GM12873 (cell line): ENCODE measurements around the gene ADGRG7.

ENCODE experiments used
- CTCF ChIP-seq: IDR thresholded peaks from 2 replicates; pipeline ENCODE4 v1.5.1; 2012; ENCODE audit warnings: low read depth, mild to moderate bottlenecking, moderate library complexity, low read length, control low read depth; ENCODE audit not compliant: insufficient read depth; ENCODE audit errors: missing control alignments

ADGRG7 gene

GRCh38 chr3:100574536-100574935, 34.9 kb upstream of the ADGRG7 start:
- TF ChIP-seq CTCF = no peak

- no peak for TF ChIP-seq CTCF
Measured at GRCh38 chr3:100575704-100576103, 33.7 kb upstream of the ADGRG7 start.

- TF ChIP-seq CTCF = peak; percentile 6
Measured at GRCh38 chr3:100577382-100578008, 31.9 kb upstream of the ADGRG7 start.

- no peak for TF ChIP-seq CTCF
Measured at GRCh38 chr3:100578646-100579045, 30.8 kb upstream of the ADGRG7 start.

- no peak for TF ChIP-seq CTCF
Measured at GRCh38 chr3:100580147-100580546, 29.3 kb upstream of the ADGRG7 start.

- no peak for TF ChIP-seq CTCF
Measured at GRCh38 chr3:100581650-100582049, 27.8 kb upstream of the ADGRG7 start.

GRCh38 chr3:100584101-100584660, 25.2 kb upstream of the ADGRG7 start:
- no peak for TF ChIP-seq CTCF
